HFFc6 (cell line): ENCODE results near the gene FZD10. TPM values are rescaled to one million over a fixed set of nuclear protein-coding genes. Genes with fewer than 3 reads are reported as not detected.

Experiments
- DNase-seq: peaks from one replicate; pipeline ENCODE4 v3.0.0-alpha.2; 2018
- H3K27ac Mint-ChIP-seq: 2 replicates; pipeline ENCODE4 v1.8.0; 2020; ENCODE audit warnings: mild to moderate bottlenecking, mixed read lengths
- H3K27me3 Mint-ChIP-seq: 2 replicates; pipeline ENCODE4 v1.8.0; 2021; ENCODE audit warnings: mild to moderate bottlenecking, moderate library complexity, mixed read lengths; ENCODE audit not compliant: insufficient read depth
- H3K36me3 Mint-ChIP-seq: 2 replicates; pipeline ENCODE4 v1.8.0; 2021; ENCODE audit warnings: low read depth, mixed read lengths
- H3K4me1 Mint-ChIP-seq: 2 replicates; pipeline ENCODE4 v1.8.0; 2020; ENCODE audit warnings: low read depth, mixed read lengths
- H3K4me3 Mint-ChIP-seq: 2 replicates; pipeline ENCODE4 v1.8.0; 2020; ENCODE audit warnings: mild to moderate bottlenecking, moderate library complexity, mixed read lengths
- H3K9me3 Mint-ChIP-seq: 2 replicates; pipeline ENCODE4 v1.8.0; 2020; ENCODE audit warnings: mild to moderate bottlenecking, mixed read lengths
- total RNA-seq, 6 experiments: library from RNA; stranded (reverse); fragmentation: NEBNext Ultra II Directional; extraction: Animal tissue kit (Norgen Biotek cat#: 25700); gene quantifications; 2 replicates in 1 of 6; 3 replicates in 5 of 6; pipeline ENCODE4 v1.2.3, GENCODE V29; 2021
- TF ChIP-seq, protein P1 (sequence below): fragments of 200-600 bp; sonication (generic); IDR thresholded peaks from 2 replicates; pipeline ENCODE4 v1.5.0; 2021; ENCODE audit warnings: antibody characterized with exemption, mild to moderate bottlenecking

Gene FZD10
- total RNA-seq, 6 experiments from 2014 or later, result not detected

DNA sequence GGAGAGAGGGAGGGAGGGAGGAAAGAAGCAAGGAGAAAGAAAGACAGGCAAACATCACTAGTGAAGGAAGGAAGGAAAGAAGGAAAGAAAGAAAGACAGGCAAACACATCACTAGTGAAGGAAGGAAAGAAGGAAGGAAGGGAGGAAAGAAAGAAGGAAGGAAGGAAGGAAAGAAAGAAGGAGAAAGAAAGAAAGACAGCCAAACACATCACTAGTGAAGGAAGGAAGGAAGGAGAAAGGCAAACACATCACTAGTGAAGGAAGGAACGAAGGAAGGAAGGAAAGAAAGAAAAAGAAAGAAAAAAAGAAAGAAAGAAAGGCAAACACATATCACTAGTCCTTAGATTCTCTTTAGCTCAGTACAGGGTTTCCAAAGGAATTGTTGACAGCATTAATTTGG lies 5.3 kb downstream of the FZD10 start:
- Mint-ChIP-seq H3K36me3 (no peaks in the 10 kb centered on the region), H3K27ac (no peak overlapping the region), H3K4me1 (no peaks in the 10 kb centered on the region), H3K27me3 (peaks cover 2% of the 10 kb centered on the region; the same call in 1 of the 2 replicates), H3K9me3 (peaks cover 72% of the 10 kb centered on the region), H3K4me3 (no peak overlapping the region)
- DNase-seq, result no peak
- TF ChIP-seq, protein P1, sequence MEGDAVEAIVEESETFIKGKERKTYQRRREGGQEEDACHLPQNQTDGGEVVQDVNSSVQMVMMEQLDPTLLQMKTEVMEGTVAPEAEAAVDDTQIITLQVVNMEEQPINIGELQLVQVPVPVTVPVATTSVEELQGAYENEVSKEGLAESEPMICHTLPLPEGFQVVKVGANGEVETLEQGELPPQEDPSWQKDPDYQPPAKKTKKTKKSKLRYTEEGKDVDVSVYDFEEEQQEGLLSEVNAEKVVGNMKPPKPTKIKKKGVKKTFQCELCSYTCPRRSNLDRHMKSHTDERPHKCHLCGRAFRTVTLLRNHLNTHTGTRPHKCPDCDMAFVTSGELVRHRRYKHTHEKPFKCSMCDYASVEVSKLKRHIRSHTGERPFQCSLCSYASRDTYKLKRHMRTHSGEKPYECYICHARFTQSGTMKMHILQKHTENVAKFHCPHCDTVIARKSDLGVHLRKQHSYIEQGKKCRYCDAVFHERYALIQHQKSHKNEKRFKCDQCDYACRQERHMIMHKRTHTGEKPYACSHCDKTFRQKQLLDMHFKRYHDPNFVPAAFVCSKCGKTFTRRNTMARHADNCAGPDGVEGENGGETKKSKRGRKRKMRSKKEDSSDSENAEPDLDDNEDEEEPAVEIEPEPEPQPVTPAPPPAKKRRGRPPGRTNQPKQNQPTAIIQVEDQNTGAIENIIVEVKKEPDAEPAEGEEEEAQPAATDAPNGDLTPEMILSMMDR, result no peak

DNA sequence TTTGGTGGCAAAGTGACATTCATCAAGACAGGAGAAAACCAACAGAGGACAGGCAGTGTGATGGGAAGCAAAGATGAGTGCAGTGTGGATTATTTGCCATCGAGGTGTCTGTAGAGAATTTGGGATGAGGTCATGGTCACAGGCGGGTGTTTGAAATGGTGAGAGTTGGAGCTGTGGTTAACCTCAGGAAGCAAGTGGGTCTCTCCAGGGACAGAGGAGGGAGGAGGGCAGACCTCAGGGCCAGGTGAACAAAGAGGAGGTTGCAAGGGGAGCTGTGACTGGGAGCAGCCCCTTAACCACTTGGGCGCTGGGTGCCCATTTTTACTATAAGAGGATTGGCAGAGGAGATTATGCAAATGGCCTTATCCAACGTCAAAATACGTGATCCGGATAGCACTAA lies 7.0 kb downstream of the FZD10 start:
- no peak overlapping the region for H3K4me3 Mint-ChIP-seq
- TF ChIP-seq, protein P1, result no peak
- no peak overlapping the region for H3K27ac Mint-ChIP-seq
- H3K27me3 Mint-ChIP-seq, result no peaks in the 10 kb centered on the region
- DNase-seq, result no peak
- no peaks in the 10 kb centered on the region for H3K36me3 Mint-ChIP-seq
- H3K4me1 Mint-ChIP-seq, result no peaks in the 10 kb centered on the region
- peaks cover 66% of the 10 kb centered on the region for H3K9me3 Mint-ChIP-seq

DNA sequence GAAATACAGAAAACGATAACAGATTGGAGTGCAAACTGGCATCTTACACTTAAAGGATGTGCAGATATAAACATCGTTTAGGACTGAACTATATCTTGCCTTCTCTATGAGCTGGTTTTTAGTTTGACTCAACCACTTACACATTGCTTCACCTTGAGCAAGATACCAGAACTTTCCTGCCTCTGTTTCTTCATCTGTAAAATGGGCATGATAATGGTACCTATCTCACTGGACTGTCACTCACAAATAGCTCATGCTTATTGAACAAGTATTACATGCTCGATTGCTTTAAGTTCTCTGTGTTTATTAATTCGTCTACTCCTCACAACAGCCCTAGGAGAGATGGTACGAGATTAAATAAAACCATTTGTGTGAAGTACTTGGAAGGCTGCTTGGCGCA lies 7.7 kb downstream of the FZD10 start:
- Mint-ChIP-seq H3K36me3 (no peaks in the 10 kb centered on the region), H3K27me3 (no peaks in the 10 kb centered on the region), H3K4me3 (no peak overlapping the region), H3K9me3 (peaks cover 62% of the 10 kb centered on the region), H3K4me1 (no peaks in the 10 kb centered on the region), H3K27ac (no peak overlapping the region)
- TF ChIP-seq, protein P1, result no peak
- no peak for DNase-seq

DNA sequence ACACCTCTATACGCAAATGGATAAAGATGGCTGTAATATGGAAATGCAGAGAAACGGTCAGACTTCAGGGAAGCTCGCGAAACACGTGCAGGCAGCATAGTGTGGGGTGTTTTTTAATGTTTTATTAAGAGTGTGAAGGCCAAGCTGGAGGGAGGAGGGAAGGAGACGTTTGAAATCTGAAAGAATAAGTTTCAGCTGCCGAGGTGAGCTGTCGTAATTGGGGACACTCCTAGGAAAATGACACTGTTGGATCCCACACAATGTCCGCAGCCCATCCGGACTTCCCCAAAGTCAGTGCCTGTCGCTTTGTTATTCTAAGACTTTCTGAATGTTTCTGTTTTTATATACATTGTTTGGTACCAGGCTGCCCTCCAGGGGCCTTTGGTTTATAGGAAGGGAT lies 8.3 kb downstream of the FZD10 start:
- H3K4me1 Mint-ChIP-seq, result no peaks in the 10 kb centered on the region
- no peaks in the 10 kb centered on the region for H3K27me3 Mint-ChIP-seq
- no peak overlapping the region for H3K27ac Mint-ChIP-seq
- DNase-seq, result no peak
- TF ChIP-seq, protein P1, result no peak
- no peak overlapping the region for H3K4me3 Mint-ChIP-seq
- H3K36me3 Mint-ChIP-seq, result no peaks in the 10 kb centered on the region
- peaks cover 57% of the 10 kb centered on the region for H3K9me3 Mint-ChIP-seq

DNA sequence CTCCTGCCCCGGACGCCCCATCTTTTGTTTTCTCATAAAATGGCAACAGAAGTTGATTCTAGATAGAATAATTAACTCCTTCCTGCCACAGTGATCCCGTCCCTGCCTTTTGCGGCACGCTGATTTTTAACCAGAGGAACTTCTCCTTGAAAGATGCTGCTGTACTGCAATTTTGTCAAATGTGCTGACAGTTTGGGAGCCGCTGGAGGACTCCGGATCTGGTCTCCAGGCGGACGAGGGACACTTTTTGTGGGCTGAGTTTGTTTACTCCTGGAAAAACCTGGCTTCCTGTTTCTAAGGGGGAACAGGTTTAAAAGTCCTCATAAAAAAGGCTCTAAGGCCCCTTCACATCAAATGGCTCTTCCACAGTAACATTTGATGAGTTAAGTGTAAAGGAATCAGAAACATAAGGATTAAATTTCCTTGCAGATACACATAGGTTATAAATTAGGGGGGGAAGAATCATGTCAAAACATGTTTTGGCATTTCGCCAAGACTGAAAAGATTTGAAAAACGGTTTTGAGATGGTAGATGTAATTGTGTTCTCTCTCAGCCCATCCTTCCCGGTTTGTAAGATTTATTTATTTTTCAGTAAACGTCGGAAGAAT lies 15.5 kb downstream of the FZD10 start:
- Mint-ChIP-seq H3K4me3 (no peak overlapping the region), H3K36me3 (no peaks in the 10 kb centered on the region), H3K27me3 (no peaks in the 10 kb centered on the region), H3K27ac (no peak overlapping the region), H3K9me3 (peaks cover 48% of the 10 kb centered on the region), H3K4me1 (no peaks in the 10 kb centered on the region)
- DNase-seq, result no peak
- TF ChIP-seq, protein P1, result no peak

DNA sequence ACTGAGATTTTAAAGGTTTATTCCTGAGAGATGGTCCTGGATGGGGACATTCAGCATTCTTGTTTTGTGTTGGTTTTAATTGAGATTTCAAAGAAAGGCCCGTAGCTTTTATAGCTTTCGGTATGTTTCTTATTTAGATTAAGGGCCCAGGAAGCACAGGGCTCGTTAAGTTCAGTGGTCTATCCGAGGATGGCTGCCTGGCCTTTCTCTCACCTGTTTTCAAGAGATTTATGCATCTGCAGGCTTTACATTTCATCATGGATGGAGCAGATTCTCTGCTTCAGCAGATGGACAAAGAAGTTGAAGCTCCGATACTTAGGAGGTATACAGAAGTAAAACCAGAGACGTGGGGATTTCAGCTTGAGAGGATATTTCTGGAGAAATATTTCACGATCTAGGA lies 16.0 kb downstream of the FZD10 start:
- Mint-ChIP-seq H3K36me3 (no peaks in the 10 kb centered on the region), H3K4me1 (no peaks in the 10 kb centered on the region), H3K9me3 (peaks cover 50% of the 10 kb centered on the region), H3K27ac (no peak overlapping the region), H3K27me3 (no peaks in the 10 kb centered on the region), H3K4me3 (no peak overlapping the region)
- TF ChIP-seq, protein P1, result no peak
- no peak for DNase-seq
